Hematopoietic multipotent progenitor cell treated with erythropoietin and hydrocortisone succinate and interleukin-3 and kit ligand, for 17 days (in vitro differentiated cells): Measurements from ENCODE around the gene UQCC2.

Source experiments
- DNase-seq: peaks from one replicate; pipeline ENCODE4 v3.0.0-alpha.2; 2015; ENCODE audit warnings: low spot score

UQCC2 gene

DNA sequence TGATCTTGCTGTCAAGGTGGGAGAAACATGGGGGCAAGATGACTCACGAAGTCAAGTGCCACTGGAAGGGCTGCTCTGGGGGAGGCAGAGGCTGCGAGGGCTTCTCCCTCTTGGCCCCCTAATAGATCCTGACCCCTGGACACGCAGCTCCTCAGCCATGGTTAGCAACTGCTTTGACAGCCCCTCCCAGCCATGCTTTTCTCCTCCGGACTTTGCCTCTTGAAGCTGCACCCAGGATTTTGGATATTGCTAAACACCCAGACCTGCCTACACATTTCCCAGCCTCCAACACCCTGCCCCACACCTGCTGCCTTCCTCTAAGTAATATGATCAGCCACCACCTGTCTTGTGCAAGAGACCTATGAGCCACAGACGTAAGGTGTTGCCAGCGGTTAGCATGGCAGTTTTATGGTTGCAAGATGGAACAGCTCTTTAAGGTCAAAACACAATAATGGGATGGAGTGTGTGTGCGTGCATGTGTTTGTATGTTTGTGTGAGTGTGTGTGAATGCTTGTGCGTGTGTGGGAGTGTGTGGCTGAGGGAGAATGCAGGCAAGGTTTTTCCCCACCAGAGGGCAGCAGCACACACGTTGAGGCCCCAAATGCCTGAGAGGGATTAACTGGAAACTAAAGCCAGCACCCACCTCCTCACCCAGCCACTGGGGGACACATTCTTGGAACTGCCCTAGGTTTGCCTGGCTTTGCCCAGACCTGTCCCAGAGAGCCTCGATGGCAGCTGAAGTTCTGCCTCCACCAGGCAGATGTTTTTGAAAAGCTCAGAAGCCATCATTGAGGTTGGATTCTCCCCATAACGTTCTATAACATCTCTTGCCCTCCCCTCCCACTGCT, 32.7 kb upstream of the UQCC2 start:
- peak; percentile 64 for DNase-seq

GRCh38 chr6:33742837-33743236, 31.3 kb upstream of the UQCC2 start:
- no peak for DNase-seq

DNA sequence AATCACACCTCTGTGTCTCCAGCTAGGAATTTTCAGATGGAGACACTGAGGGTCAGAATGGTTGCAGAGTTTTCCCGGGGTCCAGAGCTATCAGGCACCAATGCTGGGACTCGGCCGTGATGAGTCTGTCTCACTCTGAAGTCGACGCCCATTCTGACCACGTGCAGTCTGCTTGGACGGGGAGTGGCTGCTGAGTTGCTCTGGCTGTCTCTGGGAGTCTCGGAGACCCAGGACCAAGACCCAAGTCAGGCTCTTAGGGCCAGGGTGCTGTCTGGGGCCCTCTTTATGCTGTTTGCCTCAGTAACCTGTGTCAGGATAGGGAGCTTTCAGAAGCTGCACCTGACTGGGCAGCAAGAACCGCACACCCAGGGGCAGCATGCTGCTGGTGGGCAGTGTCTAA, 30.6 kb upstream of the UQCC2 start:
- DNase-seq: no peak

DNA sequence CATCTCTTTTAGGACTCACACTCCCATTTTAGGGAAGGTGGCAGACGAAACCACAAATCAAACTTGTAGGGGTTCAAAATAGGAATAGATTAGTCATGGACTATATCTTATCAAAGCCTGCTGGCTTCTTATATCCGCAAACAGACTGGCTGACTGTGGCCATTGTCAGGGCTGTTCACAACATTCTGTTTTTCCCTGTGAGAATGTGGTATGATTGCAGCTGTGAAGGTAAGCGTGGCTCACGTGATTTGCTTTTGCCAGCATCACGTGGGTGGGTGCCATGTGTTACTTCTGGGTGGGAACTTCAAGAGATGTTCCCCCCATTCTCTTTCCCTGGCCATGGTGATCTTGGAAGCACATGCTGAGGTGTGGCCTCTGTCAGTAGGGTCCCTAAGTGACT, 29.3 kb upstream of the UQCC2 start:
- DNase-seq: no peak

DNA sequence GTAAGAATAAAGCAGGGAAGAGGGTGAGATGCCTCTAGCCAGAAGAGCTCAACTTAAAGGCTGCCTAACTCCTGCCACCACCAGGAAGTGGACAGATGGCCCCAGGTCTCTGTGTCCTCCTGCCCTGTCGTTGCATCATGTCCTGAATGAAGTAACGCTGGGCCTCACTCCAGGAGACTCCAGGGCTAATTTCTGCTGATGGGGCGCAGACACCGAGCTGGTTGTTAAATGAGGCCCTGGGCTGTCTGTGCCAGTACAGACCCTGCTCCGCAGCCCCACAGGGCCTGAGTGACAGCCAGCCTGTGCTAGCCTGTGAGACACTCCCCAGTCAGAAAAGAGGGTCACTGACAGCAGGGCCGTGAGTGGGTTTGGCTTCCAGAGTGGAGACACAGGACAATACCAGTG, 28.7 kb upstream of the UQCC2 start:
- no peak for DNase-seq

- no peak for DNase-seq
These were observed 28.1 kb upstream of the UQCC2 start for GRCh38 chr6:33739571-33739970.

GRCh38 chr6:33738879-33739278, 27.4 kb upstream of the UQCC2 start:
- DNase-seq: no peak

GRCh38 chr6:33738153-33738552, 26.7 kb upstream of the UQCC2 start:
- no peak for DNase-seq

DNA sequence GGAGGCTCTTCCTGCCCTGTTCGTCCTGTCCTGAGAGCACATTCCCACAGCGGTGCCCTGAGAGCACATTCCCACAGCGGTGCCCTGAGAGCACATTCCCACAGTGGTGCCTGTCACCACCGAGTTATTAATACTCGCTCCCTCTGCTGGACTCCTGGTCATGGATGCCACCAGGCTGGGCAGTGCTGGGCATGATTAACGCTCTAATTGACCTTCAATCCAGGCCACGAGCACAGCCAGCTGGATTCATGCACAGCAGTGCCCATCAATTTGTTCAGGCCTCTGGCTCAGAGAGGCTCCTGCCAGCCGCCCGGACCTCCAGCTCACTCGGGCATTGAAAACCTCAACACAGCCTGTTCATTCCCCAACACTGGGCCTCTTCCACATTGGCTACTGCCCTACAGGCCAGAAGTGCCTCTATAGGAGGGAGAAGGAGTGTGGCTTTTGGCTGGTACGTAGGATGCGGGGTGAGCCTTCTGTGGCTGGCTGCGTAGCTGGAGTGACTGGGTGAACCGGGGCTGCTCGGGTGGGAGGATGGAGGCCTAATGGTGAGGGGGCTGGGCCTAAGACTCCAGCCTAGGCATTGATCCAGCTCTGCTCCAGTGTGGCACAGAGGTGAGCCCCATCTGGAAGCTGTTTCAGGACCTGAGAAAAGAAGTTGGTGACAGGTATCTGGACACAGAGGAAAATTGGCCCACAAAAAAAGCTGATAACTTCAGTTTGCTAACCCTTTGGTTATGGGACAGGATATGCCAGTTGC, 25.9 kb upstream of the UQCC2 start:
- no peak for DNase-seq

- no peak for DNase-seq
These were observed 23.7 kb upstream of the UQCC2 start for GRCh38 chr6:33735216-33735615.

GRCh38 chr6:33733709-33734007, 22.2 kb upstream of the UQCC2 start:
- no peak for DNase-seq

DNA sequence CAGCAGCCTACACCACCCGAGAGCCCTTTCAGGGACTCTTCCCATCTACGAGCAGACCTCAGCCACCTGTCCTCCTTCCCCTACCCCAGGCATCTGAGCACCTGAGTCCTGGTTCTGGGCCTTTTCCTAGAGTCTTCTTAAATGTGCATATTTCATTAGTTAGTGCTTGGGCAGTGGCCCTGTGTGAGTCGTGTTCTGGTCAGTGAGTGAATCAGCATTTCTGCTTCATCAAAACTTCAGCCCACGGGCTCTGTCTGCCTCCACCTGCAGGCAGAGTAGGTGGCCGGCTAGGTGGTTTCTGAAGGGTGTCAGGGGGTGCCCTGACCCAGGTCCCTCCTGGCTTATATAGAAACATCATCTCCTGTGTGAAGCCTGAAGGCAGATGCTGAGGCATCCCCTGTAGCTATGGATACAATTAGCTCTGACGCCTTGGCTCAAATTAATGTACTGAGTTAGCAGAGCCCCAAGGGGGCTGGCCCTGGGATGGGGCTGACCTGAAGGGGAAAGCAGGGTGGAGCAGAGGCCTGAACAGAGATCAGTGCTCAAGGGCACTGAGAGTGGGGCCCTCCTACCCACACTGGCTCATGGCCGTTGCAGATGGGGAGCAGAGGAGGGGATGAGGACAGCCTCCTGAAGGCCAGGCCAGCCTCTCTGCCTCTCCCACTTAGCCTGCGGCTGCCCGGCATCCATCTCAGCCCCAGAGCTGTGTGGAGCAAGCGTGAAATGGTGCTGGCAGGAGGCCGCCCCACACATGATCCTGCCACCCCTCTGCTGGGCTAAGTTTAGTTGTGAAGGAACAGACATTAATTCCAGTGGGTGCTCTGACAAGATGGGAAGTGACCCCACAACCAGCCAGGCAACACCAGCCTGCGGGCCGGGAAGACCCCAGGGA, 21.6 kb upstream of the UQCC2 start:
- no peak for DNase-seq

- DNase-seq: no peak
These were observed 20.9 kb upstream of the UQCC2 start for GRCh38 chr6:33732385-33732784.

GRCh38 chr6:33731751-33732282, 20.3 kb upstream of the UQCC2 start:
- DNase-seq: no peak

DNA sequence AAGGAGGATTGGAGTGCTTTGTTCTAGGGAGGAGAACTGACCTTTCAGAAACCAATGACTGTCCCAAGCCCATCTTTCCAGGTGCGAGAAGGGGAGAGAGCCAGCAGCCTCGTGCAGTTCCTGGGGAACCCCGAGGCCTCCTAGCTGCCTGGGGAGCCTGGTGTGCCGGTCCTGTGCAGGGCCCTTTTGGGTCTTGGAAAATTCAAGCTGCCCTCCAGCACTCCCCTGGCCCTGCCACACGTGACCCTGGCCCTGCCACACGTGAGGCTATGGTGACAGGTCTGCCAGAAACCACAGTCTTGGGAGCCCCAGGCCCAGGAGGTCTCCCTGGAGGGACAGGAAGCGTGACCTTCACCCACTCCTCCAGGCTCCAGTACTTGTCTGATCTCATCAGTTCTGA, 19.5 kb upstream of the UQCC2 start:
- no peak for DNase-seq

DNA sequence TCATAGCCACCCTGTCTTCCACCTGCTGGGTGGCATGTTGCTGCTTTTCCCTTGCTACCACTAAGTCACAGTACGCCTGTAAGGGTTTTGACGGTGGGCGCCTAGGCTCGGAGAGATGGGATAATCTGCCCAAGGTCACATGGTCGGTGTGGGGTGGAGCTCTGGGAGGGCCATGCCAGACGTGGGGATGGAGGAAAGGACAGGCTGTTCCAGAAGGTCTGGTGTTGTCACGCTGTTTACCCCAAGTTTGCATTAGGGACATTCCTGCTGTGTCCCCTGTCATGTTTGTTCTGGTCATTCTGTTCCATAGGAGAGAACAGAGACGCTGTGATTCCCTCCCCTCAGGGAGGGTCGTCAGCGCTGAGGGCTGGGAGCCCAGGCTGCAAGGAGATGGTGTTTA, 19.1 kb upstream of the UQCC2 start:
- DNase-seq: no peak

GRCh38 chr6:33729059-33729458, 17.6 kb upstream of the UQCC2 start:
- no peak for DNase-seq

DNA sequence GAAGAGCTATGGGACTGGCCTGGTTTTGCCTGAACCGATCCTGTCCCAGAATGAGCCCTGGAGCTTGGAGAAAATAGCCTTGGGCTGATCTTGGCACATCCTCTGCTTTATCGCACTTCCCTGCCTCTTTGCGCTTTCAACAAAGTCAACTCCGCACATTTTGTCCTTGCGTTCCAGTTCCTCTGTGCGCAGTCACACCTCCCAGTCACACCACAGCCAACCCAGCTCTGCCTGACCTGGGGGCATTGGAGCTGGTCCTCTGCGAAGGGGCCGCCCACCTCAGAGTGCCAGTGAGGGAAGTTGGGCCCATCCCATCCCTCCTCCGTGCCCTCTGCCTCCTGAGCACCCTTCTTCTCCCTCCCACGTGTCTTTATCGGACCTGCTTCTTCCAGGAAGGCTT, 16.9 kb upstream of the UQCC2 start:
- no peak for DNase-seq

GRCh38 chr6:33727932-33728331, 16.4 kb upstream of the UQCC2 start:
- no peak for DNase-seq

DNA sequence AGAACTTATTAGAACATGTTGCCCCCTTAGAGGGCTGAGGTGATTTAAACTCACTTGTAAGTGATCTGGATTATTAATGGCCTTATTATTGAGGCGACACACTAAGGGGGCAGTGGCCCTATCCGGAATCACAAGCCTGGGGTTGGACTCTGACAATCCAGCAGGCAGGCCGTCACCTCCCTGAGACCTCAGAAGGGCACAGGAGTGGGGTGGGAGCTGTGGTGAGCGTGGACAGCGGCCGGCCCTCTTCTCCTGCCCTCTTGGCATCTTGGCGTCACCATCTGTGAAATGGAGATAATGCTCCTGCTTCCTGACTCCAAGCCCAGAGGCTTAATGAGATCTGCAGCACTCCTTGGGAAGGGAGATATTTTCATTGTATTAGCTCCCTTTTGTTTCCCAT, 15.6 kb upstream of the UQCC2 start:
- DNase-seq: no peak

DNA sequence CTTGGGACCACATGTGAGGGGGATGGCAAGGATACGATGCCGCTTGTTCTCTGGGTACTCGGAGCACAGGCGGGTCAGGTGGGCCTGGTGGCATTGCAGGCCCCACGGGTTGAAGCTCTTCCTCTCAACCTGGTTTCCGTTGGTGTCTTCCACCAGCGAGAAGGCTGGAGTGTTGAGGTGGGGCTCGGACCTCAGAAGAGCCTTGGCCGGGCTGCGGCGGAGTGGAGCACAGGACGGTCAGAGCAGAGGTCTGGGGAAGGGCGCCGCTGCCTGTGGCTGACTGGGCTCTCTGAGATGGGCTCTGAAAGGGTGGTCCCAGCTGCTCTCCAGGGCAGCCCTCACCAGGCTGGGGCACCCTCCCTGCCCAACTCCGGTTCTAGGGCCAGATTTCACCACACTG, 15.2 kb upstream of the UQCC2 start:
- DNase-seq: no peak

- DNase-seq: no peak
These were observed 14.6 kb upstream of the UQCC2 start for GRCh38 chr6:33725891-33726673.
